H1 (cell line): ENCODE measurements around the gene CDH6. TPM values are rescaled to one million over a fixed set of nuclear protein-coding genes. Genes with fewer than 3 reads are reported as not detected.

Source experiments
- CHD2 ChIP-seq: IDR thresholded peaks from 2 replicates; pipeline ENCODE4 v1.6.1; 2012; ENCODE audit warnings: low read length, improper control_type of control experiment
- CHD7 ChIP-seq: fragments of 300-600 bp; sonication (generic); IDR thresholded peaks from 2 replicates; pipeline ENCODE4 v1.7.1; 2012; ENCODE audit warnings: low read length, moderate library complexity, mild to moderate bottlenecking, inconsistent platforms; ENCODE audit not compliant: insufficient replicate concordance
- RBBP5 ChIP-seq: IDR thresholded peaks from 2 replicates; pipeline ENCODE4 v1.7.1; 2012; ENCODE audit warnings: low read depth, mild to moderate bottlenecking, inconsistent platforms, low read length, moderate library complexity, borderline replicate concordance
- SIN3A ChIP-seq, 2 experiments: IDR thresholded peaks in 1 of 2; conservative IDR thresholded peaks in 1 of 2; 2 replicates each; pipeline ENCODE4 v1.6.1; 2011 to 2012; ENCODE audit warnings: low read length in 2 of 2, improper control_type of control experiment in 1 of 2, low read depth in 1 of 2, mild to moderate bottlenecking in 1 of 2
- polyA plus RNA-seq, 7 experiments: library from polyadenylated mRNA; depleted of rRNA in 3 of 7; stranded (reverse) in 5 of 7; unstranded in 2 of 7; fragments of >200 nt in 5 of 7; fragments of 200-250 nt in 2 of 7; gene quantifications; 1 replicate in 5 of 7; 2 replicates in 1 of 7; 4 replicates in 1 of 7; pipeline versions ENCODE4 v1.2.1 to v1.2.3, GENCODE V29; 2011 to 2013; ENCODE audit warnings: missing spikeins in 2 of 7, mixed read lengths in 2 of 7
- total RNA-seq: library from RNA; stranded (reverse); fragmentation: NEBNext Ultra II Directional; extraction: Animal tissue kit (Norgen Biotek cat#: 25700); gene quantifications from 2 replicates; pipeline ENCODE4 v1.2.1, GENCODE V29; 2021

The CDH6 gene
- total and polyA plus RNA-seq, 2 of the 8 experiments (the other 6 are each of a cell fraction or from before 2014, with no cell fraction given) = 1.4 to 1.9 TPM

- no peak for TF ChIP-seq CHD7
- TF ChIP-seq SIN3A (conservative IDR thresholded peaks at IDR 0.05 in 1 of 2, IDR thresholded peaks at IDR 0.05 in 1 of 2; ENCODE audit: low read depth in 1 of 2, low read length in 2 of 2) = no peak
- TF ChIP-seq CHD2 = no peak
- no peak for TF ChIP-seq RBBP5
Measured at GRCh38 chr5:31322946-31323345, 129.5 kb downstream of the CDH6 start (continued).
